ENCODE results near the gene NAPSA. TPM values are rescaled to one million over a fixed set of nuclear protein-coding genes. Genes with fewer than 3 reads are reported as not detected.
A peak's percentile ranks its signal among the peaks of the same experiment; 100 is the strongest.

The NAPSA gene
- total and polyA plus RNA-seq, 10 of the 15 experiments (the other 5 are each of a cell fraction or from before 2014, with no cell fraction given), result 6.7 to 45.4 (median 17.1) TPM

DNA sequence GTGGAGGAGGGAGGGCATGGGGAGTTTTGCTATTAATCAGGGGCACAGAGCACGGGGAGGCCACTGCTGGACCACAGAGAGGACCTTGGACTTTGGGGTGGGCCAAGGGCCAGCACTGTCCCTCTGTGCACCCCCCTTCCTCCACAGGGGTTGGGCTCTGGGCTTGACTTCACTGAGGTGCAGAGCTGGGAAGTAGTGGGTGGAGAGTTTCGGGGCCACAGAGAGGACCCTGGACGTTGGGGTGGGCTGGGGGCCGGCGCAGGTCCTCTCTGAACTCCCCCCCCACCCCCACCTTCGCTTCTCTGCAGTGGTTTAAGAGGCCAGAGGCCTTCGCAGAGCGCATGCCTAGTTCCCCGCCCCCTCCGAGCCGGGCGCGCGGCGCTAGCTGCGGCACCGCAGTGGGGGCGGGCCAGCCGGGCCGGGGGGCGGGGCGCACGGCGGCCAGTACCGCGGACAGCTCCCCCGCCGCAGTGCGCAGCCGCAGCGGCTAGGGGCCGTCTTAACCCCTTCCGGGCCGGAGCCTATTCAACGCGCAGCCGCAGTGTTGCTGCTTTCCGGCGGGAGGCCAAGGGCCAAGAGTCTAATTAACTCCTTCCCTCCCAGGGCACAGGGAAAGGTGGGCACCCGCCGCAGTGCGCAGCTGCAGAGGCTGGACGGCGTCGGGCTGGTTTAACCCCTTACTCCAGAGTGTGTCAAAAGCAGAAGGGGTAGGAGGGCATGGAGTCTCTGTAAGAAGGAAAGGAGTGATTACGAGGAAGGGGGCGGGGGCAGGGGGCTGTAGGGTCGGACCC lies 39.9 kb downstream of the NAPSA start:
- Histone ChIP-seq H3K9ac (ENCODE audit: control insufficient read depth, insufficient read depth, low read length) (no peak overlapping the region), H3K79me2 (ENCODE audit: control insufficient read depth, insufficient read depth, low read length) (no peaks in the 10 kb centered on the region), H3K4me2 (ENCODE audit: control insufficient read depth, insufficient read depth) (peak overlapping the region; percentile 62), H3K27ac (ENCODE audit: control insufficient read depth, insufficient read depth) (no peak overlapping the region), H3K4me3 (no peak overlapping the region), H3K36me3 (ENCODE audit: control insufficient read depth in 2 of 2, insufficient read depth in 2 of 2, low read length in 1 of 2) (no peaks in the 10 kb centered on the region), H3K9me3 (replicated peaks; ENCODE audit: control insufficient read depth, insufficient read depth, low read length) (no peaks in the 10 kb centered on the region; the same call in 2 of the 3 replicates), H2AFZ (ENCODE audit: control insufficient read depth, low read depth, low read length) (no peak overlapping the region), H4K20me1 (ENCODE audit: control insufficient read depth, insufficient read depth) (peaks cover 4% of the 10 kb centered on the region; the same call in 1 of the 2 replicates), H3K27me3 (replicated peaks in 1 of 2; ENCODE audit: control insufficient read depth in 2 of 2, insufficient read depth in 2 of 2, low read length in 1 of 2) (peaks cover 2 to 16% of the 10 kb centered on the region in 2 experiments; a peak in 3 of 4 replicates), H3K4me1 (ENCODE audit: control insufficient read depth, insufficient read depth, low read length) (peaks cover 14% of the 10 kb centered on the region)
- no peak for FAIRE-seq
- no TSS peak for BruUV-seq (replicated peaks)
- in situ Hi-C loops (cut with MboI) (loop anchor here (25.0 kb wide), 1 partner anchor 1037 kb away; the partner anchor contains the start of genes CLDND2, ETFB and NKG7), intact Hi-C loops (cut with micrococcal nuclease; ENCODE audit: unreplicated experiment) (no loop called here)
- 2% methylated on average over 48 of the region's 48 CpGs for WGBS (ENCODE audit: insufficient coverage, insufficient replicate concordance, low lambda C conversion rate, missing lambda C conversion rate)
- DNase-seq (ENCODE audit: low read depth, low spot score), result no peak
- RAD21 ChIA-PET (ENCODE audit: unreplicated experiment), result interaction anchor here (0.6 to 1.3 kb wide), 3 partner anchors 21 to 178 kb away, joined by 3 to 4 read pairs (median 3); no protein-coding TSS in a partner anchor
- ATAC-seq, result peak; percentile 30
- POLR2A ChIA-PET, result interaction anchor here (0.6 kb wide), 3 partner anchors 23 to 482 kb away, joined by 3 to 4 read pairs (median 4); no protein-coding TSS in a partner anchor
- CTCF ChIA-PET, result interaction anchor here (0.7 to 0.9 kb wide), 2 partner anchors 21 to 186 kb away, joined by 3 read pairs; partner anchors contain the start of gene JOSD2
- SMC1A ChIA-PET (ENCODE audit: uncharacterized antibody, unreplicated experiment), result interaction anchor here (1.0 kb wide), 1 partner anchor 9 kb away, joined by 3 read pairs; no protein-coding TSS in a partner anchor
- TF ChIP-seq, protein P1, sequence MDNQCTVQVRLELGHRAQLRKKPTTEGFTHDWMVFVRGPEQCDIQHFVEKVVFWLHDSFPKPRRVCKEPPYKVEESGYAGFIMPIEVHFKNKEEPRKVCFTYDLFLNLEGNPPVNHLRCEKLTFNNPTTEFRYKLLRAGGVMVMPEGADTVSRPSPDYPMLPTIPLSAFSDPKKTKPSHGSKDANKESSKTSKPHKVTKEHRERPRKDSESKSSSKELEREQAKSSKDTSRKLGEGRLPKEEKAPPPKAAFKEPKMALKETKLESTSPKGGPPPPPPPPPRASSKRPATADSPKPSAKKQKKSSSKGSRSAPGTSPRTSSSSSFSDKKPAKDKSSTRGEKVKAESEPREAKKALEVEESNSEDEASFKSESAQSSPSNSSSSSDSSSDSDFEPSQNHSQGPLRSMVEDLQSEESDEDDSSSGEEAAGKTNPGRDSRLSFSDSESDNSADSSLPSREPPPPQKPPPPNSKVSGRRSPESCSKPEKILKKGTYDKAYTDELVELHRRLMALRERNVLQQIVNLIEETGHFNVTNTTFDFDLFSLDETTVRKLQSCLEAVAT (IDR thresholded peaks at IDR 0.05), result no peak
- TF ChIP-seq POLR2A (IDR thresholded peaks at IDR 0.05; ENCODE audit: low read depth, low read length) (no peak), SMAD5 (IDR thresholded peaks at IDR 0.05; ENCODE audit: low read depth) (no peak), HDAC2 (IDR thresholded peaks at IDR 0.05) (no peak), MXI1 (IDR thresholded peaks at IDR 0.05; ENCODE audit: low read depth, low read length) (no peak), SPI1 (IDR thresholded peaks at IDR 0.05; ENCODE audit: borderline replicate concordance, insufficient read depth, low read depth, low read length) (no peak), SIN3A (IDR thresholded peaks at IDR 0.05; ENCODE audit: low read depth, low read length) (peak; percentile 69; the same call in 1 of the 2 replicates)
- TF ChIP-seq, protein P2, sequence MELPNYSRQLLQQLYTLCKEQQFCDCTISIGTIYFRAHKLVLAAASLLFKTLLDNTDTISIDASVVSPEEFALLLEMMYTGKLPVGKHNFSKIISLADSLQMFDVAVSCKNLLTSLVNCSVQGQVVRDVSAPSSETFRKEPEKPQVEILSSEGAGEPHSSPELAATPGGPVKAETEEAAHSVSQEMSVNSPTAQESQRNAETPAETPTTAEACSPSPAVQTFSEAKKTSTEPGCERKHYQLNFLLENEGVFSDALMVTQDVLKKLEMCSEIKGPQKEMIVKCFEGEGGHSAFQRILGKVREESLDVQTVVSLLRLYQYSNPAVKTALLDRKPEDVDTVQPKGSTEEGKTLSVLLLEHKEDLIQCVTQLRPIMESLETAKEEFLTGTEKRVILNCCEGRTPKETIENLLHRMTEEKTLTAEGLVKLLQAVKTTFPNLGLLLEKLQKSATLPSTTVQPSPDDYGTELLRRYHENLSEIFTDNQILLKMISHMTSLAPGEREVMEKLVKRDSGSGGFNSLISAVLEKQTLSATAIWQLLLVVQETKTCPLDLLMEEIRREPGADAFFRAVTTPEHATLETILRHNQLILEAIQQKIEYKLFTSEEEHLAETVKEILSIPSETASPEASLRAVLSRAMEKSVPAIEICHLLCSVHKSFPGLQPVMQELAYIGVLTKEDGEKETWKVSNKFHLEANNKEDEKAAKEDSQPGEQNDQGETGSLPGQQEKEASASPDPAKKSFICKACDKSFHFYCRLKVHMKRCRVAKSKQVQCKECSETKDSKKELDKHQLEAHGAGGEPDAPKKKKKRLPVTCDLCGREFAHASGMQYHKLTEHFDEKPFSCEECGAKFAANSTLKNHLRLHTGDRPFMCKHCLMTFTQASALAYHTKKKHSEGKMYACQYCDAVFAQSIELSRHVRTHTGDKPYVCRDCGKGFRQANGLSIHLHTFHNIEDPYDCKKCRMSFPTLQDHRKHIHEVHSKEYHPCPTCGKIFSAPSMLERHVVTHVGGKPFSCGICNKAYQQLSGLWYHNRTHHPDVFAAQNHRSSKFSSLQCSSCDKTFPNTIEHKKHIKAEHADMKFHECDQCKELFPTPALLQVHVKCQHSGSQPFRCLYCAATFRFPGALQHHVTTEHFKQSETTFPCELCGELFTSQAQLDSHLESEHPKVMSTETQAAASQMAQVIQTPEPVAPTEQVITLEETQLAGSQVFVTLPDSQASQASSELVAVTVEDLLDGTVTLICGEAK (IDR thresholded peaks at IDR 0.05; ENCODE audit: borderline replicate concordance), result no peak
- TF ChIP-seq, protein P3, sequence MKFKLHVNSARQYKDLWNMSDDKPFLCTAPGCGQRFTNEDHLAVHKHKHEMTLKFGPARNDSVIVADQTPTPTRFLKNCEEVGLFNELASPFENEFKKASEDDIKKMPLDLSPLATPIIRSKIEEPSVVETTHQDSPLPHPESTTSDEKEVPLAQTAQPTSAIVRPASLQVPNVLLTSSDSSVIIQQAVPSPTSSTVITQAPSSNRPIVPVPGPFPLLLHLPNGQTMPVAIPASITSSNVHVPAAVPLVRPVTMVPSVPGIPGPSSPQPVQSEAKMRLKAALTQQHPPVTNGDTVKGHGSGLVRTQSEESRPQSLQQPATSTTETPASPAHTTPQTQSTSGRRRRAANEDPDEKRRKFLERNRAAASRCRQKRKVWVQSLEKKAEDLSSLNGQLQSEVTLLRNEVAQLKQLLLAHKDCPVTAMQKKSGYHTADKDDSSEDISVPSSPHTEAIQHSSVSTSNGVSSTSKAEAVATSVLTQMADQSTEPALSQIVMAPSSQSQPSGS (IDR thresholded peaks at IDR 0.05; ENCODE audit: low read length), result no peak
- TF ChIP-seq, protein P4, sequence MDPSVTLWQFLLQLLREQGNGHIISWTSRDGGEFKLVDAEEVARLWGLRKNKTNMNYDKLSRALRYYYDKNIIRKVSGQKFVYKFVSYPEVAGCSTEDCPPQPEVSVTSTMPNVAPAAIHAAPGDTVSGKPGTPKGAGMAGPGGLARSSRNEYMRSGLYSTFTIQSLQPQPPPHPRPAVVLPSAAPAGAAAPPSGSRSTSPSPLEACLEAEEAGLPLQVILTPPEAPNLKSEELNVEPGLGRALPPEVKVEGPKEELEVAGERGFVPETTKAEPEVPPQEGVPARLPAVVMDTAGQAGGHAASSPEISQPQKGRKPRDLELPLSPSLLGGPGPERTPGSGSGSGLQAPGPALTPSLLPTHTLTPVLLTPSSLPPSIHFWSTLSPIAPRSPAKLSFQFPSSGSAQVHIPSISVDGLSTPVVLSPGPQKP (IDR thresholded peaks at IDR 0.05; ENCODE audit: low read depth, low read length), result no peak
- TF ChIP-seq, protein P5, sequence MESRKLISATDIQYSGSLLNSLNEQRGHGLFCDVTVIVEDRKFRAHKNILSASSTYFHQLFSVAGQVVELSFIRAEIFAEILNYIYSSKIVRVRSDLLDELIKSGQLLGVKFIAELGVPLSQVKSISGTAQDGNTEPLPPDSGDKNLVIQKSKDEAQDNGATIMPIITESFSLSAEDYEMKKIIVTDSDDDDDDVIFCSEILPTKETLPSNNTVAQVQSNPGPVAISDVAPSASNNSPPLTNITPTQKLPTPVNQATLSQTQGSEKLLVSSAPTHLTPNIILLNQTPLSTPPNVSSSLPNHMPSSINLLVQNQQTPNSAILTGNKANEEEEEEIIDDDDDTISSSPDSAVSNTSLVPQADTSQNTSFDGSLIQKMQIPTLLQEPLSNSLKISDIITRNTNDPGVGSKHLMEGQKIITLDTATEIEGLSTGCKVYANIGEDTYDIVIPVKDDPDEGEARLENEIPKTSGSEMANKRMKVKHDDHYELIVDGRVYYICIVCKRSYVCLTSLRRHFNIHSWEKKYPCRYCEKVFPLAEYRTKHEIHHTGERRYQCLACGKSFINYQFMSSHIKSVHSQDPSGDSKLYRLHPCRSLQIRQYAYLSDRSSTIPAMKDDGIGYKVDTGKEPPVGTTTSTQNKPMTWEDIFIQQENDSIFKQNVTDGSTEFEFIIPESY (IDR thresholded peaks at IDR 0.05), result no peak

Data from GM12878 (cell line).